Transverse colon (tissue), 4 donors: ENCODE measurements around the gene NEK6.

Experiments used
- POLR2A ChIP-seq: fragments of 450-650 bp; IDR thresholded peaks from one replicate; pipeline ENCODE4 v1.6.1; 2016; ENCODE audit warnings: antibody characterized with exemption, mild to moderate bottlenecking, moderate library complexity
- POLR2AphosphoS5 ChIP-seq, 3 donors: sonication (generic); formaldehyde crosslinking; IDR thresholded peaks; one replicate each; pipeline ENCODE4 v1.6.1; 2016; ENCODE audit warnings: antibody characterized with exemption in 3 of 3
- TF ChIP-seq, protein P1 (sequence below), 5 experiments: fragments of 200-600 bp in 3 of 5; fragments of 450-650 bp in 2 of 5; sonication (generic) in 3 of 5; IDR thresholded peaks; 1 replicate in 2 of 5; 2 replicates in 3 of 5; pipeline ENCODE4 v1.5.1; 2016 to 2017; ENCODE audit warnings: antibody characterized with exemption in 5 of 5, inconsistent platforms in 3 of 5, mild to moderate bottlenecking in 2 of 5, moderate library complexity in 1 of 5

DNA sequence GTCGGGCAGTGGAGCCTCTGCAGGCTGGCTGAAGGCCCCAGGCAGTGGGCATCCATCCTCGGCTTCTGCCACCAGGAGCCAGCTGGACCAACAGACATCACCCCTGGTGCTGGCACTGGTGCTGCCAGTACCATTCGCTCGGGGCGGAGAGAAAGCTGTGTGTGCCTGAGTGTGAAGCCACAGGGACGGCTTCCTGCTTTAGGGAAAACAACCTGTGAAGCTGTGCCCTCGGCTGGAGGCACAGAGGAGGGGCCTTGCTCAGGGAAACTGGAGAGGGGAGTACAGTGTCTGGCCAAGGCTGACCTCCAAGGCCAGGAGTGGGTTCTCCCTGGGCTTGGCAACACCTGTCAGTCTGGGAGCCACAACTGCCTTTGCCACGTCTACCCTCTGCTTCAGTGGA, 38.3 kb downstream of the NEK6 start:
- TF ChIP-seq, protein P1, sequence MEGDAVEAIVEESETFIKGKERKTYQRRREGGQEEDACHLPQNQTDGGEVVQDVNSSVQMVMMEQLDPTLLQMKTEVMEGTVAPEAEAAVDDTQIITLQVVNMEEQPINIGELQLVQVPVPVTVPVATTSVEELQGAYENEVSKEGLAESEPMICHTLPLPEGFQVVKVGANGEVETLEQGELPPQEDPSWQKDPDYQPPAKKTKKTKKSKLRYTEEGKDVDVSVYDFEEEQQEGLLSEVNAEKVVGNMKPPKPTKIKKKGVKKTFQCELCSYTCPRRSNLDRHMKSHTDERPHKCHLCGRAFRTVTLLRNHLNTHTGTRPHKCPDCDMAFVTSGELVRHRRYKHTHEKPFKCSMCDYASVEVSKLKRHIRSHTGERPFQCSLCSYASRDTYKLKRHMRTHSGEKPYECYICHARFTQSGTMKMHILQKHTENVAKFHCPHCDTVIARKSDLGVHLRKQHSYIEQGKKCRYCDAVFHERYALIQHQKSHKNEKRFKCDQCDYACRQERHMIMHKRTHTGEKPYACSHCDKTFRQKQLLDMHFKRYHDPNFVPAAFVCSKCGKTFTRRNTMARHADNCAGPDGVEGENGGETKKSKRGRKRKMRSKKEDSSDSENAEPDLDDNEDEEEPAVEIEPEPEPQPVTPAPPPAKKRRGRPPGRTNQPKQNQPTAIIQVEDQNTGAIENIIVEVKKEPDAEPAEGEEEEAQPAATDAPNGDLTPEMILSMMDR (IDR thresholded peaks at IDR 0.05): no peak
- no peak for TF ChIP-seq POLR2AphosphoS5 (IDR thresholded peaks at IDR 0.05)
- TF ChIP-seq POLR2A: no peak
